BJ (cell line): ENCODE measurements around the gene DCDC2C. TPM values are rescaled to one million over a fixed set of nuclear protein-coding genes. Genes with fewer than 3 reads are reported as not detected.

Experiments used
- CTCF ChIA-PET: fragments of 350-600 bp; formaldehyde crosslinking; extraction: SDS; loops from one replicate; lab custom pipeline; 2021; ENCODE audit warnings: antibody characterized with exemption, inconsistent platforms; lab: Yijun Ruan, JAX
- POLR2A ChIA-PET: fragments of 300-600 bp; sonication (Branson Sonifier 250); formaldehyde crosslinking; extraction: SDS; loops from one replicate; lab custom pipeline; 2021; ENCODE audit warnings: antibody characterized with exemption; lab: Charles Lee
- DNase-seq: peaks from one replicate; pipeline ENCODE4 v3.0.0-alpha.2; 2011; ENCODE audit warnings: low read depth
- H3K27me3 ChIP-seq: 2 replicates; pipeline ENCODE4 v1.6.0; 2011; ENCODE audit warnings: low read length; ENCODE audit not compliant: control insufficient read depth, insufficient read depth
- H3K36me3 ChIP-seq: 2 replicates; pipeline ENCODE4 v1.5.1; 2011; ENCODE audit warnings: low read length; ENCODE audit not compliant: control insufficient read depth, insufficient read depth
- H3K4me3 ChIP-seq: 2 replicates; pipeline ENCODE4 v1.5.1; 2011; ENCODE audit warnings: low read depth, mild to moderate bottlenecking, control low read depth, low read length
- CTCF ChIP-seq: IDR thresholded peaks from 2 replicates; pipeline ENCODE4 v1.5.1; 2011; ENCODE audit warnings: low read depth, mild to moderate bottlenecking, control low read depth, inconsistent platforms, low read length, moderate library complexity; ENCODE audit not compliant: insufficient read depth
- polyA plus RNA-seq: library from polyadenylated mRNA; depleted of rRNA; stranded (reverse); fragments of >200 nt; gene quantifications from 2 replicates; pipeline ENCODE4 v1.2.3, GENCODE V29; 2011

The DCDC2C gene
- polyA plus RNA-seq, 1 experiment, result not detected

- H3K36me3 ChIP-seq, result no peaks in the 10 kb centered on the region
These were observed 35.9 kb downstream of the DCDC2C start for GRCh38 chr2:3739313-3739712.

GRCh38 chr2:3741396-3741795, 38.0 kb downstream of the DCDC2C start:
- DNase-seq, result no peak
- no peak overlapping the region for H3K4me3 ChIP-seq
- H3K36me3 ChIP-seq, result no peaks in the 10 kb centered on the region
- H3K27me3 ChIP-seq, result no peaks in the 10 kb centered on the region
- POLR2A ChIA-PET, result no interaction called here
- no peak for TF ChIP-seq CTCF
- CTCF ChIA-PET, result interaction anchor here (2.6 kb wide), 1 partner anchor 14 kb away, joined by 10 read pairs; no protein-coding TSS in a partner anchor

More at GRCh38 chr2:3739313-3739712, 35.9 kb downstream of the DCDC2C start:
- Histone ChIP-seq H3K27me3 (no peaks in the 10 kb centered on the region), H3K4me3 (no peak overlapping the region)
- TF ChIP-seq CTCF, result no peak
- CTCF ChIA-PET, result interaction anchor here (2.6 kb wide), 1 partner anchor 12 kb away, joined by 10 read pairs; no protein-coding TSS in a partner anchor
- POLR2A ChIA-PET, result no interaction called here
- no peak for DNase-seq

GRCh38 chr2:3741867-3742602, 38.7 kb downstream of the DCDC2C start:
- DNase-seq, result no peak
- POLR2A ChIA-PET, result no interaction called here
- CTCF ChIA-PET, result interaction anchor here (0.5 kb wide), 1 partner anchor 714 kb away, joined by 3 read pairs; no protein-coding TSS in a partner anchor
- TF ChIP-seq CTCF, result no peak
- Histone ChIP-seq H3K36me3 (no peaks in the 10 kb centered on the region), H3K4me3 (no peak overlapping the region), H3K27me3 (no peaks in the 10 kb centered on the region)

DNA sequence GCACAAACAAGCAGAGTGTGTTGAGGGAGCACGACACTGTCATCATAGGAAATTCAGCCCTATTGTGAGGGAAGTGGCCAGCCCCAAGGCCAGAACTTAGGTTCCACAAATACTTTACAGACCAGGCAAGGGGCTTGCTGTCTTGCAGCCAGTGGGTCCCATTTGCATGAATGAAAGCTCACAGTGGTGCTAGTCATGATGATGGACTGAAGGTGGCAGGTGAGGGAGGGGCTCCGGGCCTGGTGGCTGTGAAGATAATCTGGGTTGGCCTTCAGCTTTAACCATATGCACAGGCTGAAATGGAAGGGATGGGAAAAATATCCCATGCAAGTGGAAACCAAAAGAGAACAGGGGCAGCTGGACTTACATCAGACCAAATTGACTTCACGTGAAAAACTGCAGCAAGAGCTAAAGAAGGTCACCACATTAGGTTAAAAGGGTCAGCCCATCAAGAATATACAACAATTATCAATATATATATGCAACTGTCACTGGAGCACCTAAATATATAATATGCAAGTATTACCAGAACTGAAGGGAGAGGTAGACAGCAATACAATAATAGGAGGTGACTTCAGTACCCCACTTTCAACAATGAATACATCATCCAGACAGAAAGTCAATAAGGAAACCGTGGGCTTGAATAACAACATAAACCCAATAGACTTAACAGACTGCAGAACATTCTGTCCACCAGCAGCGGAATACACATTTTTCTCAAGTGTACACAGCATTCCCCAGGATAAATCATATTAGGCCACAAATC, 39.6 kb downstream of the DCDC2C start:
- ChIA-PET CTCF (interaction anchor here (0.5 kb wide), 1 partner anchor 715 kb away, joined by 3 read pairs; no protein-coding TSS in a partner anchor), POLR2A (no interaction called here)
- Histone ChIP-seq H3K27me3 (no peaks in the 10 kb centered on the region), H3K36me3 (no peaks in the 10 kb centered on the region), H3K4me3 (no peak overlapping the region)
- no peak for DNase-seq
- no peak for TF ChIP-seq CTCF

GRCh38 chr2:3743951-3744555, 40.7 kb downstream of the DCDC2C start:
- CTCF ChIA-PET, result no interaction called here
- H3K4me3 ChIP-seq, result no peak overlapping the region
- POLR2A ChIA-PET, result no interaction called here

More at GRCh38 chr2:3743951-3744555, 40.7 kb downstream of the DCDC2C start:
- Histone ChIP-seq H3K27me3 (no peaks in the 10 kb centered on the region), H3K36me3 (no peaks in the 10 kb centered on the region)
- DNase-seq, result no peak
- no peak for TF ChIP-seq CTCF
